ENCODE measurements around the gene NPAS3. TPM values are rescaled to one million over a fixed set of nuclear protein-coding genes. Genes with fewer than 3 reads are reported as not detected.
A peak's percentile ranks its signal among the peaks of the same experiment; 100 is the strongest.

NPAS3 gene
- total RNA-seq, 1 donor from 2014 or later: 0.70 TPM

DNA sequence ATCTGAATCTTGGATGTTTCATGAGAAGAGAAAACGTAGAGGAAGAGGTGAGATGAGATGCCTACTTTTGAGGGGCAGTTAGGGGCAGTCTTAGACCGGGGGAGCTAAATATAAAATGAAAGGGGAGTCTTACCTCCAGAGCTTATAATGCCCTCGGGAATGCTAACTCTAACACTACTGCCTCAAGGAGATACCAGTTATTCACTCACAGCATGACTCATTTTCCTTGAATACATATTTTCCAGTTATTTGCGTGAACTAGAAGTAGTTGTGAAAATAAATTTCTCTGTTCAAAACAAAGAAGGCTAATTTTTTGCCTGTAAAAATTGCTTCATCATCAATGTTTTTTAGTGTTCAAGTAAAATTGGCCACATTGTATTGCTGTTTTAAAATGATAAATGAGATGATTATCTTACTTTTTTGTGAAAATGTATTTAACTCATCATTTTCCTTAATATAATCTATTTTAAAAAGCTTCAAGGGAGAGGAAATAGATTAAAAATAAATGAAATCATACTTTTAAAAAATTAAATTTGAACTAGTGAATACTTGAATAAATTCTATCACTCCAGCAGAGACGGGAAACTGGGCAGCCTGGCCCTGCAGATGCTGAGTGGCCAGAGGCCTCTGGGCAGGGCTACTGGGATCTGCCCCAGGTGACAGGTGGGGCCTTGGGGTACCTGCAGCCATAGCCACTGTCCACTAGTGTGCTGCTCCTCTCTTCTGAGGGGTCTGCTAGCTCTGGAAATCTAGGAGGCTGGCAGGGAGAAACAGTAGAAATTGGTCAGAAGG is 672.9 kb downstream of the NPAS3 start:
- no peak for DNase-seq (ENCODE audit: low read depth)

DNA sequence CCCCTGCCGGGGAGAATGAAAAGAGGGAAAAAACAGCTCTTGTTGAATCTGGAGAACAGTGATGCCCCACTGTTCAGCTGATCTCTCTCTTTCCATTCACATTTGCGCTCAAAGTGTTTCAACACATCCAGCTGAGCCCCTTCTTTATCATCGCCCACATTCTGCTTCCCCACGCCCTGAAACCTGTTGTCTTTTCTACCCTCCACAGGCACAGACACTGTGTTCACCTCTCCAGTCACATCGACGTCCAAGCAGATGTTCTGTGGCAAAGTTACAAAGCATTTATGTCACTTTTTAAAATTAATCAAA is 673.5 kb downstream of the NPAS3 start:
- no peak for DNase-seq (ENCODE audit: low read depth)

DNA sequence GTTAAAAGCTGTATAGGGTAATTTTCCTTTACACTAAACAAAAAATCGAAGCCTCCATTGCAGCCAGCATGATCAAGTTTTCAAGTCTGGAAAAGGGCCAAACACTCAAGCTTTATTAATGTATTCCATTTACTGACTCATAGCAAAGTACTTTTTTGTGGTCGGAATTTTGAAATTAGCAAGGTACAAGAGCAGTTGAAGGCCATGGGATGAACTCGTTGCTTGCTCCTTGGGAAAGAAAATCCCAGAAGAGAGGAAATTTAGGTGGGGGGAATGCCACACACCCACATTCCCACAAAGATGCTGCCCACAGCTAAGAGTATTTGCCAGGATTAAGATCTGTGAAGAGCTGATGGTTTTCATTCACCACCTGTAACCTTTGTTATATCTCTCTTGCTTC is 678.5 kb downstream of the NPAS3 start:
- peak; percentile 94 for DNase-seq (ENCODE audit: low read depth)

DNA sequence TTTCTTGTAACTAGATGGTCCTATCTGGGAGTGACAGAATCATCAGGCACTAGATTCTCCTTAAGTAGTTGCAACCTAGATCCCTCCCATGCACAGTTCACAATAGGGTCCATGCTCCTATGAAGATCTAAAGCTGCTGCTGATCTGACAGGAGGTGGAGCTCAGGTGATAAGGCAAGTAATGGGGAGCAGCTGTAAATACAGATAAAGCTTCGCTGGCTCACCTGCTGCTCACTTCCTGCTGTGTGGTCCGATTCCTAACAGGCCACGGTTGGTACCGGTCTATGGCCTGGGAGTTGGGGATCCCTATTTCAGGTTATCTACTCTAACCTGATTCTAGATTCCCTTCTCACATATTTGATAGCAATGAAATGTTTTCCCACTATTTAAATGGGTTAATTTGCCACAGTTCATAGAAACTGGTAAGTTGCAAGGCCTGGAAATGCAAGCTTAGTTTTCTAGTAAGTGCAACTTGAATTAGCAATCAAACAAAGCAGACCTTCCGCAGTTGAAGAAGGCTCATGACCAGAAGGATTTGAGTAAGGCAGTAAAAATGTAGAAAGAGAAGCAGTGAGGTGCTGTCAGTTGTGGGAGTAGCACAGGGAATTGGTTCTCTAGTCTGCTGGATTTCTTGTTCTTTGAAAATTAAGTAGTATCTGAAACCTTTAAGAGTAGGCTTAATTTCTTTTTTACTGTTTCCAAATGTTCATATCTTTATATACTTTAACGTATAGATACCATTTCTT is 679.9 kb downstream of the NPAS3 start:
- no peak for DNase-seq (ENCODE audit: low read depth)

DNA sequence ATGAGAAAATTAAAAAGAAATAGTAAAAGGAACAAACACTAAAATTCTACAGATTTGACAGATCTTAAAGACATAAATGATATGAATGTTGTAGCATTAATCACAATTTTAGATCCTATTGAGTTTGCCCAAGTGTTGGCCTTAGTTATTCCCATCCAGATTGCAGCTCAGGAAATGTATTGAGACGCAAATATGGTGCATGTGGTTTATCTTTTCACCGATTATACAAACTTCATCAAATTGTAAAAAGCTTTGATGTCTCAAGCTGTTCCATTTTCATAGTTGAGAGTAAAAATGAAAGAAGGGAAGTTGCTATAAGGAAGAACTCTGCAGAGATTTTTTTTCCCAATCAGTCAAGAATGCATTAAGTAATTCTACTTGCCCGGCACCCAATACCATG is 683.8 kb downstream of the NPAS3 start:
- no peak for DNase-seq (ENCODE audit: low read depth)

DNA sequence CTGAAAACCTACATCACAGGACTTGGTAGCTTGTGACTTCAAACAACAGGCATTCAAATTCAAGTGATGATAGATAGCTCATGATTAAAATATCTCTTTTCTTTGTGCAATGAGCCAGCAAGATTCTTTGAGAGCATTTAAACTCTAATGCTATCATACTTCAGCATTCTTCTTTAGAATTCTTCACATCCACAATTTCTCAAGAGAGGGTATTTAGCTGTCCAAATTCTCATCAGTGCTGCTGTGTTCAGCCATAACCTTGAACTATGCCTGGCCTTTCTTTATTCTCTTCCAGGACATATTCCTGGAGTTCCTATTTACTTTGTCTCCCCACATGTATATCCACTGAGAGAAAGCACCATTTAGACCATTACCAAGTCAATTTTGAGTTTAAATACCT is 691.1 kb downstream of the NPAS3 start:
- no peak for DNase-seq (ENCODE audit: low read depth)

DNA sequence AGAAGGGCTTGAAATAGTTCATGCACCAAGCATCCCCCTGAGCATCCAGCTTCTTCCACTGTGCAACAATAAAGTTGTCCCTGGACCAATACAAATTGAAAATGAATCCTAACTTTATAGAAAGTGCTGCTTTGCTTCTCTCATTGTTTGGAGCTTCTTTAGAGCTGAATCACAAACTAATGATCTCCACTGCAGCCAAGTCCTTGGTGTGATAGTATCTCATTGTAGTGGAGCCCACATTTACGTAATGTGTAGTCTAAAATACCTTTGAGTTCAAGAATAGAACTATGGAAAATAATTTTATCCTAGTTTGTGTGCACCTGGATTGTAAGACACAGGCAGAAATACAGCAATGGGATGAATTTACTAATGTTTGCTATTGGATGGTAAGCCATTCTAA is 692.3 kb downstream of the NPAS3 start:
- no peak for DNase-seq (ENCODE audit: low read depth)

DNA sequence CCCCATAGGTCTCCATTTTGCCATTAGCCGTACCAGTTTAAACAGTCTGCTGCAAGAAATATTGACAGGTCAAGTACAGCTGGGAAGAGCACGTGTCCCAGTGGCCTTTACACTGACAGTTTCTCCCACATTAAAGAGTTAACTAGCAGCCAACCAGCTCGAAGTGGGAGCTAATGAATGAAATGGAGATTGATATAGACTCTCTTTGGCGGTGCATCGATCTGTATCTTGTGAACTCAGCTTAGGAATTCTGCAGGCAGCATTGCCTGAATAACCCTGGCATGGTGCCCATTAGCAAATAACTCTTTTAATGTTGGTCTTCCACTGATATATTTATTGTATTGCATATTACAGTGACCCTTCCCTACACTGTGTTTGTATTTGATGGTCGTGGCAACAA is 692.8 kb downstream of the NPAS3 start:
- peak; percentile 29 for DNase-seq (ENCODE audit: low read depth)

DNA sequence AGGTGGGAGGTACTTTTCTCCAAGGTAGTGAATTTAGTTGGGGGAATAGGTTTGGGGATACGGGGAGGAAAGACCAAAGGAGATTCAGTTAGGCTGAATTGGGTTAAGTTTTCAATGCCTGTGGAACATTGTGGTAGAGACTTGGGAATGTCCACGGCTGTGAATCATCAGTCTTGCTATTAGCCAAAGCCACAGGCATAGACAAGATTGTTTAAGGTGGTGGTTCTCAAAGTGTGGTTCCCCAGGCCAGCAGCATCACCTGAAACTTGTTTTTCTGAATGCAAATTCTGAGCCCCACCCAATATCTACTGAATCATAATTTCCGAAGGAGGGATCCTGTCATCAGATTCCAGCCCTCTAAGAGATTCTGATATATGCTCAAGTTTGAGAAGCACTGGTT is 696.0 kb downstream of the NPAS3 start:
- DNase-seq (ENCODE audit: low read depth): peak; percentile 60

DNA sequence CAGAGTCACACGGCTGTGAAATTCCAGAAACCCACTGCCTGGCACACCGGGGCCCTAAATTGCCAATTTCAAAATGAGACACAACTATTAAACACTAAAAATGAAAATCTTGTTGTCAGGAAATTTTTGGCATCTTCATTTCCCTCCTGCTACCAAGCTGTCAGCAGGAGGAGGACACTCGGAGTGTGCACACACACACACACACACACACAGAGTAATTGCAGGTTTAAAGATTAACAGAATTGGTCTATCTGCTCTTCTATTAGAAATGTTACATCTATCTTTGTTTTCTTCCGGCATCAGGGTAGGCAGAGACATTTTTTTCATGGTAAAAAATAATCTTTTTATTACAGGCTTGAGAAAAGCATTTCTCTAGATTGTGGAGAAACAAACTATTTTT is 698.0 kb downstream of the NPAS3 start:
- DNase-seq (ENCODE audit: low read depth): peak; percentile 49

DNA sequence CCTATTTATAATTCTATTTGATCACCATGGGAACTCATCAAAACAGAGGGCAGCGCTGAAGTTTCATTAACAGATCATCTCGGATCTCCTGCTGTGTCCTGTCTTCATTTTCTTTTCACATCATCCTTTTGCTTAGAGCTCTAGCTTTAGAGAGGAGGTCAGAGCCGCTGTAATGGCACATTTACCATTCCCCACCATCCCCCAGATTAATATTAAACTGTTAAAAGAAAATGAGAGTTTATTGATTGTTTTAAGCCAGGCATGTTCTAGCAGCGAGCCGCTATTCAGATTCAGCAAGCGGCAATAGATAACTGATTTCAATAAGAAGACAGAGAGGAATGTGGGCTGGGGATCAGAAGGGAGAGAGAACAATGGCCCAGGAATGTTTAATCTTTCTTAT is 703.4 kb downstream of the NPAS3 start:
- no peak for DNase-seq (ENCODE audit: low read depth)

DNA sequence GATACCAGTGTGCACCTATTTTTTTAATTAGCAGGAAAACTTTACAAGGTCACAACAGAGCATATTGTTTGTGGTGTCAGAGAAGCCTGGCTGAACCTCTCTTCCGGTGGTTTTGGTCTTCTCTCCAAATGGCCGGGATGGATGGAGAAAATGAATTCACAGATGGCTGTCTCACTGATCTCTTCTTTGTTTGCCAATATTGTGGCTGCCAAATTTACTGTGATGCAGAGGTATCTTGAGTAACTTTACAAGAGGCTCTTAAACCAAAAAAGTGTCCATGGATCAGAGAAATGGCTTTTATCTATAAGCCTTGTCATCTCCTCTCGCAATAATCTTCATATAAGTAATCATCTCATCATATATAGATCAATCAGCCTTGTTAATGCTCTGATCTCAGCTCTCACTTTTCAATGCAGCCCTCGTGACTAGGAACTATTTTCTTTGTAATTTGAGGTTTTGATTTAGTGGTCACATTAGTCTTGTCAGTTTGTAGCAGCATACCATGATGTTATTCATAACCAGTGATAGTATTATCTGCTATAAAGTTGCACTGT is 704.1 kb downstream of the NPAS3 start:
- DNase-seq (ENCODE audit: low read depth): no peak

DNA sequence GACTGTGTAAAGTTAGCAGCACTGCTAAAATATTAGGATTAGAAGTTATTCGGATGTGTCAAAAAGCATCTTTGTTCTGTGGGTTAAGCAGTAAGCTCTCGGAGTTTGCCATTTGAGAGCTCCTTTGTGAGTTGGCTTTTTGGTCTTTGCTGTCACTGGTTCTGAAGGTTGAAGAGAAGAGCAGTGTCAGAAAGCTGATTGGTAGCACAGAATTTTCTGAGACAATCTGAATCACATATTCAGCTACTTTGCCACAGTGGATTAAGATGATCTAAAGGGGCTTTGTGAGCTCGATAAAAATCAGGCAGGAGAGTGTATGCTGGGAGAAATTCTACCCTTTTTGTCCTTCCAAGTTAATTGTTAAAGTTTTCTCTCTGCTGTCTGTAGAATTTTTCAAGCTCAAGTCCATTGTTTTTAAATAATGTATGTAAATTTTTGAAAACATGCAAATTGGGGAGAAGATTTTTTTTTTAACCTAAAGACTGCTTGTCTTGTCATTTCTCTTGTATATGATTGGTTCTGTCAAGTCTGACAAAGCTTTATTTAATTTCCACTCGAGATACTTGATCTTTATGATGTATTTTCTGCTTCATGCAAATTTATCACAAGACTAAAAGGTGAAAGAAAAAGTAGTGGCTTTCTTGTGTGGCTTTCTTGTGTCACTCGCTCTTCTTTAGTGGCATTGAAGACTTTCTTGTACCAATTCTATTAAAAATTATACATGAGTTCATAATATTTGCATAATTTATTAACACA is 704.9 kb downstream of the NPAS3 start:
- no peak for DNase-seq (ENCODE audit: low read depth)

DNA sequence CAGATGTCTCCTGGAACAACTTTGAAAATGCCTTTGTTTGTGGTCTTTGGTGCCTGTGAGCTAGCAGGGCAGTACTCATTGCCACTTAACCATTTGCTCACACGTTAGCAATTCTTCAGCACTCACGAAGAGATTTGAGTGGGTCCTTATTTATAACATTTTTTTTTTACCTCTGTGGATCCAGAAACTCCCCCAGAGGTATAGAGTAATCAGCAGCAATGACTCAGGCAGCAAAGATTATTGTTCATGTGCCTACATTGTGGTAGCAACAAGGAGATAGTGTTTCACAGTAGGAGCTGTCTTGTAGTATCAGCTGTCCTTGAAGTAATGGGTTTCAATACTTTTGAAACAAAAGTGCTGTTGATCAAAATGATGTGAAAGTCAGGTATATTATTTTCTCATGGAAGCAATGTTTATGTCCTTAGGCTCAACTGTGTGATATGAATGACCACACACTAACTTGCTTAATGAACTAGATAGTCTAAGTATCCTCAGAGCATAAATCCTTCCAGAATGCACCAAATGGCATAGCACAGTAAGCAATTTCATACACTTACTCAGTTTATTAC is 708.1 kb downstream of the NPAS3 start:
- DNase-seq (ENCODE audit: low read depth): peak; percentile 85

DNA sequence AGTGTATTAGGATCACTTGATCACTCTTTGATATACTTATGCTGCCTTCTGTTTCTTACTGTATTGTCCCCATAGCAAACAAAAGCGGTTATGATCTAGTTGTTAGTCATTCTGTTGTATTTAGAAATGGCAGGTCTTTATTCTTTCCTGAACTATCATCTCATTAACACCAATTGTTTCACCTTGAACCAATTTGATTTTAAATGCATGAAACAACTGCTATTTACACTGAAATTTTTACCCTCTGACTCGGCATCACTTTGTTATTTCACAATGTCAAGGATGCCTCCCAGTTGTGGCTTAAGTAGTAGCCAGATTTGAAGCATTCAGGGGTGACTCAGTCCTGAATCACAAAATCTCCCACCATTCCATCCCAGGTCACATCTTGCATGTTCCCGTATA is 708.7 kb downstream of the NPAS3 start:
- DNase-seq (ENCODE audit: low read depth): peak; percentile 99

DNA sequence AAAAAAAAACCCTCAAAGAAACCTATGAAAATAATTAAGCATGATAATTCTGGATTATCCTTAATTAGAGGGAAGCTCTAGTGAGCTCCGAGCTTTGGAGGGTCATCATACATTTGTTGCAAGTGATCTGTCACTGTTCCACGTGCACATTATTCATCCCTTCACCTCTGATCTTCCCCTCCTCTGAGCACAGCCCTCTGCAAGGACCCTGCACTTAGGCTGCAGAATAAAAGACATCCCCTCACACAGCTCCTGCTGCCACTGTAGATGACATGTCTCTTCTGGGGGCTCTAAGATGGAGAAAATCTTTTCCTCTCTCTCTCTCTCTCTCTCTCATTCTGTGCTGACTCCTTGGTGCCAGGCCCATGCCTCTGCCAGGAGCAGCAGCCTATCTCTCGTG is 711.8 kb downstream of the NPAS3 start:
- no peak for DNase-seq (ENCODE audit: low read depth)

DNA sequence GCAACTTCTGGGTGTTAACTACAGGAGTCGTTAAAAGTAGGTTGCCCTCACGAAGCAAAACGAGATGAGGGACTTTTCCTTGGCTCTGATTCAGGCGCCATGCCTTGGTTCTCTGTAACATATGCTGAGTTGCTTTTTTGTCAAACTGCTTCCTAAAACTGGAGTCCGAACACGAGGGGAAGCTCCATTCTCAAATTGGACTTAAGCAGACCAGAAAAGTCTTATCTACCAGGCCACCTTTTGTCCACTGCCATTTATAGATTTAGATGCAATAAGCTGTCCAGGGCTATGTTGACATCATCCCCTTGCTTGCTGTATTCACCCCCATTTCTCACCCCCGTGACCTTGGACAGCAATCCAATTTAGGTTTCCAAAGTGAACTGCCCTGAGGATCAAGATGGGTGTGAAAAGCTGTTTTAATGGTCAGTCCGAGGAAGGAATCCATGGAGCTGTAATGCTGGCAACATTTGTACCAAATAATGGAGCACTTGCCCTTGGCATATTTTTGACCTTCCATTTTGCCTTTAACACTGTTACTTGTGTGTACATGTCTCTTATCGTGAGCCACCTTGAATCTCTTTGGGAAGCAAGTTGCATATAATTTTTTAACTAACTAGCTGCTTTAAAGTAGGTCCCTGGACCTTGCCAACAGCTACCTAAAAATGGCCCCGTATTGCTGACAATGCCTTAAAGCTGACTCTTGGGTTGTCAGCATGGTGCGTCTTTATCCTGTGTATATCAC is 714.1 kb downstream of the NPAS3 start:
- DNase-seq (ENCODE audit: low read depth): no peak

DNA sequence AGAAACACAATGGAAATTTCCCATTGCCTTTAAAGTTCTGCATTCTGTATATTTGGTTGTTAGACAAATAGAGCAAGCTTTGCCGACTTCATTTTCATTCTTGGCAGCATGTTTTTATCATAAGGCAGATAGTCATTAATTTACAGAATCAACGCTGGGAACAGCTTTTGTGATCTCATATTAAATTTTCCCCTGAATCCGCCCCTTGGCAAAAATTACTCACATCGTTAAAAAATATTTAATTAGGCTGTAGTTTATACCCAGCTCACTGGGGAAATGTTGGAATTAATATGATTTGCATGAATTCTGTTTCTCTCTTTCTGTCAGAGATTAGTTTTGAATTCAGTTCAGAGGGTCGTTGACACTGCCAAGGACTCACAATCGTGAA is 714.6 kb downstream of the NPAS3 start:
- no peak for DNase-seq (ENCODE audit: low read depth)

DNA sequence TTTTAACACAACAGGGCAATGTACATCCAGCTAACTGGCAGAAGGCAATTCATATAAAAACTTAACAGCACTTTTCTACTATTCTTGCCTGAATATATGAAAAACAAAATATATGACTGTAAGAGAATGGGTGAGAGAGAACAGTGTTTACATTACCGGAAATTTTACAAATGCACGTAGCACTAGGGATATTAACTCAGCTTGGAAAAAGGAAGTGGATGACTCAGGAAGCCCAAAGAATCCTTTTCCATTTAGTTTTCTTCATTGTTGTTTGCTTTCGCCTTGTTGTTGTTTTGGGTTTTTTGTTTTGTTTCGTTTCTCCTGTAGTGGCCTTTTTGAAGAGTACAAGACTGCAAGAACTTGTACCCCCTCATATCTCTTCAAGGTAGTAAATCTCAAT is 716.7 kb downstream of the NPAS3 start:
- DNase-seq (ENCODE audit: low read depth): no peak

DNA sequence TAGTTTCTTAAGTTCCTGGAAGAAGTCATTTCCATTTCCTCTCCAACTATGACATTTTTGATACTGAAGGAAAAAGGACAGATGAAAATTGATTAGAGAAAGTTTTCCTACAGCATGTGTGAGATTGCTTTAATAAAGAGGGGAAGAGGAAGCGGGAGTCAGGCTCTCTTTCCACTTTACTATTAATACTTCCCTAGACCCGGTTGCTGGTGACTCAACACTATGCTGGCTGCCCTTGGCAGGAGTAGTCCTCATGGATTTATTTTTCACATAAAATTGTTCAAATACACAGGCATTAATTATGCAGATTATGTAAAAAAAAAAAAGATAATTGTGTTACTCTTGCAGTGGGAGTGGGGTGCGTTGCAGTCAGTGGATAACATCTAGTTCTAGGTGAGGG is 718.8 kb downstream of the NPAS3 start:
- DNase-seq (ENCODE audit: low read depth): no peak

DNA sequence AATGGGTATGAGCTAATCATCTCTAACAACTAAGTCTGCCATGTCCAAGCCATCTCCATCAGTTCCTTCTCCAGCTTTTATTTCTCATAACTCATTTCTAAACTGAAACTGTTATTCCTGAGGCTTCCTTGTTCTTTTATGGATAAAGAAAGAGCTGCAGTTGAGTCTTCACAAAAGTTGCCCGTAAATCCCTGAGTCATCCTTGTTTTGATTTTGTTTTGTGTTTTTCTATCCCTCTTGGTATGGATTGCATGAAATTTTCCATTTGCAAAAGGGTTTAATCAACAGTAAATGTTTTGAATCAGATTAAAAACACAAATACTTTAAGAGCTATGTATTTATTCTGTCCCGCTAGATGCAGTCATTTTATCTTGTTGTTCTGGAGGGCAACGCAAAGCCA is 721.6 kb downstream of the NPAS3 start:
- no peak for DNase-seq (ENCODE audit: low read depth)

DNA sequence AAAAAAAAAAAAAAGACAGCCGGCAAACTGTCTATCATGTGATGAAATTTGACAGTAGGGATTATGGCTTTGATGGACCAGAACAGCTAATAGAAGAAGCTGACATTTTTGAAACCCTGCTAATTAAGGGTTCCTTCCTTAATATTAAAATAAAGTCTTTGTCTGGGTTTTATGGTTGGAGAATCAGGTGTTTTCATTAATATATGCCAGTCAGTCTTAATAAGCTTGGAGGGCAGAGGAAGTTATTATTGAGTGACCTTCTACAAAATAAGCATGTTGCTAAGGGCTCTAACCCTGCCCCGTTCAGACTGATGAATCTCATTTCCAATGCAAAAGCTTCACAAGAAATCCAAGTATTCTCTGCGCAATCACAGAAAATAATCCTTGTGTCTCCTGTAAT is 722.4 kb downstream of the NPAS3 start:
- no peak for DNase-seq (ENCODE audit: low read depth)
